ENCODE results near the gene DNM1.
"Not testable (repeated sequence)": the region's sequence is repeated elsewhere in the genome, so short reads cannot be mapped to it uniquely, and the experiment has no call there.

The DNM1 gene

GRCh38 chr9:128178806-128179431, 24.3 kb upstream of the DNM1 start:
- H3K4me3 ChIP-seq (ENCODE audit: low read depth, low read length): no peak overlapping the region
- TF ChIP-seq, protein P1, sequence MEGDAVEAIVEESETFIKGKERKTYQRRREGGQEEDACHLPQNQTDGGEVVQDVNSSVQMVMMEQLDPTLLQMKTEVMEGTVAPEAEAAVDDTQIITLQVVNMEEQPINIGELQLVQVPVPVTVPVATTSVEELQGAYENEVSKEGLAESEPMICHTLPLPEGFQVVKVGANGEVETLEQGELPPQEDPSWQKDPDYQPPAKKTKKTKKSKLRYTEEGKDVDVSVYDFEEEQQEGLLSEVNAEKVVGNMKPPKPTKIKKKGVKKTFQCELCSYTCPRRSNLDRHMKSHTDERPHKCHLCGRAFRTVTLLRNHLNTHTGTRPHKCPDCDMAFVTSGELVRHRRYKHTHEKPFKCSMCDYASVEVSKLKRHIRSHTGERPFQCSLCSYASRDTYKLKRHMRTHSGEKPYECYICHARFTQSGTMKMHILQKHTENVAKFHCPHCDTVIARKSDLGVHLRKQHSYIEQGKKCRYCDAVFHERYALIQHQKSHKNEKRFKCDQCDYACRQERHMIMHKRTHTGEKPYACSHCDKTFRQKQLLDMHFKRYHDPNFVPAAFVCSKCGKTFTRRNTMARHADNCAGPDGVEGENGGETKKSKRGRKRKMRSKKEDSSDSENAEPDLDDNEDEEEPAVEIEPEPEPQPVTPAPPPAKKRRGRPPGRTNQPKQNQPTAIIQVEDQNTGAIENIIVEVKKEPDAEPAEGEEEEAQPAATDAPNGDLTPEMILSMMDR (IDR thresholded peaks at IDR 0.05; ENCODE audit: borderline replicate concordance, insufficient read depth, low read depth, low read length): no peak

DNA sequence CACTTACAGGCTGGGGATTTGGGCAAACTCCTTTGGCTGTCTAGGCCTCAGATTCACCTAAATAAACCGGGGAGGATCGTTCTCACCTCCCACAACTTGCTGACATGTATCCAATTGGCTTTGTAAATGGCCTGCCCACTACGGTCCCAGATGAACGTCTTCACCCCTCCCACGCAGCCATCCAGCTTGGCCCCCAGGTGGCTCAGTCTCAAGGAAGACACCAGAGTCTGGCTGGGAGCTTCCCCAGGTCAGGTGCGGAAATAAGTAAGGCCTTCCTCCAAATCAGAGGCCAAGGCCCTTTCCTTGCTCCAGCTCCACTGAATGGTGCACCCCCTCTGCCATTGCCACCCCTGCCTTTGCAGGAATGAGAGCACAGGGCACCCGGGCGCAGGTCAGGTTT, 23.2 kb upstream of the DNM1 start:
- H3K4me3 ChIP-seq (ENCODE audit: low read depth, low read length): no peak overlapping the region
- TF ChIP-seq, protein P1 (IDR thresholded peaks at IDR 0.05; ENCODE audit: borderline replicate concordance, insufficient read depth, low read depth, low read length): no peak

DNA sequence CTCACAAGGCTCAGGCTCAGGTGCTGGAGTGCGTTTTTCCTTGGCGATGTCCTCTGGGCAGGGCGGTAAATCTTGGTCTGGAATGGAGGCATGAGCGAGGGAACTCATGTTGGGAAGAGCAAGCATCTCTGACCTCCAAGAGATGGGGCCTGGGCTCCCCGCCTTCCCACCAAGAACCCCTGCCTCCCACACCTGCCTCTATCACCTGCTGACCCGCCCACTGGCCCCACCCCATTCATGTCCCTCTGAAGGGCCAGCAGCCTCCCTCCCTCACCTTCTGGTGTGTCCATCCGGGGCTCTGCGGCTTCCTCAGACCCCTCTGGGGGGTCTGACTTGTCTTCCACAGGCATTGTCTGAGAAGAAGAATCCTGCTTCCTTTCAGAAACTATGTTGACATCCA, 22.7 kb upstream of the DNM1 start:
- TF ChIP-seq, protein P1 (IDR thresholded peaks at IDR 0.05; ENCODE audit: borderline replicate concordance, insufficient read depth, low read depth, low read length): no peak
- H3K4me3 ChIP-seq (ENCODE audit: low read depth, low read length): no peak overlapping the region

GRCh38 chr9:128181480-128181879, 21.7 kb upstream of the DNM1 start:
- not testable (repeated sequence) for H3K4me3 ChIP-seq (ENCODE audit: low read depth, low read length)

GRCh38 chr9:128182893-128183588, 20.1 kb upstream of the DNM1 start:
- TF ChIP-seq, protein P1 (IDR thresholded peaks at IDR 0.05; ENCODE audit: borderline replicate concordance, insufficient read depth, low read depth, low read length): no peak

GRCh38 chr9:128185979-128186965, 16.9 kb upstream of the DNM1 start:
- H3K4me3 ChIP-seq (ENCODE audit: low read depth, low read length): no peak overlapping the region
- TF ChIP-seq, protein P1 (IDR thresholded peaks at IDR 0.05; ENCODE audit: borderline replicate concordance, insufficient read depth, low read depth, low read length): no peak

More at GRCh38 chr9:128182893-128183588, 20.1 kb upstream of the DNM1 start:
- no peak overlapping the region for H3K4me3 ChIP-seq (ENCODE audit: low read depth, low read length)

GRCh38 chr9:128187361-128187760, 15.8 kb upstream of the DNM1 start:
- no peak overlapping the region for H3K4me3 ChIP-seq (ENCODE audit: low read depth, low read length)
- TF ChIP-seq, protein P1 (IDR thresholded peaks at IDR 0.05; ENCODE audit: borderline replicate concordance, insufficient read depth, low read depth, low read length): no peak
